Peyer's patch (tissue), 4 donors: Measurements from ENCODE around the gene PAFAH1B1. TPM values are rescaled to one million over a fixed set of nuclear protein-coding genes. Genes with fewer than 3 reads are reported as not detected.

Experiments used
- DNase-seq, 3 donors: peaks; one replicate each; pipeline ENCODE4 v3.0.0-alpha.2; 2017 to 2019
- H3K27ac ChIP-seq, 4 donors: fragments of 200-600 bp; sonication (generic); one replicate each; pipeline ENCODE4 v1.5.1; 2016 to 2019
- H3K27me3 ChIP-seq, 2 donors: fragments of 200-600 bp; sonication (generic); one replicate each; pipeline ENCODE4 v1.5.1; 2019
- H3K36me3 ChIP-seq, 3 donors: fragments of 200-600 bp; sonication (generic); one replicate each; pipeline ENCODE4 v1.5.1; 2016 to 2019
- H3K4me1 ChIP-seq, 4 donors: fragments of 200-600 bp; sonication (generic); one replicate each; pipeline ENCODE4 v1.5.1; 2016 to 2019
- H3K4me3 ChIP-seq, 4 donors: fragments of 200-600 bp; sonication (generic); 1 replicate in 3 of 4; 2 replicates in 1 of 4; pipeline ENCODE4 v1.5.1; 2016 to 2019; ENCODE audit warnings: mild to moderate bottlenecking in 1 of 4
- H3K9me3 ChIP-seq, 4 donors: fragments of 200-600 bp; sonication (generic); one replicate each; pipeline ENCODE4 v1.5.1; 2016 to 2019; ENCODE audit warnings: mild to moderate bottlenecking in 1 of 4
- POLR2A ChIP-seq, 2 donors: fragments of 450-650 bp; IDR thresholded peaks; one replicate each; pipeline ENCODE4 v1.5.1; 2017; ENCODE audit warnings: antibody characterized with exemption in 2 of 2, mild to moderate bottlenecking in 2 of 2, moderate library complexity in 2 of 2
- total RNA-seq, 4 donors: library from RNA; depleted of rRNA; stranded (reverse); fragments of >200 nt; gene quantifications; one replicate each; pipeline ENCODE4 v1.1.0, GENCODE V29; 2016
- TF ChIP-seq, protein P1 (sequence below), 6 experiments: fragments of 450-650 bp in 4 of 6; fragments of 200-600 bp in 2 of 6; sonication (generic) in 1 of 6; IDR thresholded peaks; one replicate each; pipeline ENCODE4 v1.5.1; 2017 to 2019; ENCODE audit warnings: antibody characterized with exemption in 6 of 6, mild to moderate bottlenecking in 3 of 6, moderate library complexity in 1 of 6

PAFAH1B1 gene
- total RNA-seq, 4 donors from 2014 or later: 131 to 281 (median 141) TPM

DNA sequence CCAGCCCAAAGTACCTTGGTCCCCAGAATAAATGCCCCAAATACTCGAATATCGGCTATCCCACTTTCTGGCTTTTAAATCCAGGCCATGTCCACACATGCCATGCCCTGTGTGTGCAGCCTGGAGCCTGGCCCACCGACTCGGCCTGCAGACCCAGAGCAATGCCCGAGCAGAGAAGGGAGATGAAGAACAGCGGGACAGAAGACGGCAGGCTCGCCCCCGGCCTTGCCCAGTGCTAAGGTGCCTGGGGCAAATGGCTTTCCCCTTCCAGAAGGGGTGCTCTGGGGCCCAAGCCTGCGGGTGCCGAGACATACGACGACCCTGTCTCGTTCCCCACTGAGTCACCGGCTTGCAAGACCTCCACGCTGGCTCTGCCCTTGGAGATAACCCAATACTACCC is 110.2 kb downstream of the PAFAH1B1 start:
- TF ChIP-seq POLR2A (IDR thresholded peaks at IDR 0.05): no peak
- TF ChIP-seq, protein P1, sequence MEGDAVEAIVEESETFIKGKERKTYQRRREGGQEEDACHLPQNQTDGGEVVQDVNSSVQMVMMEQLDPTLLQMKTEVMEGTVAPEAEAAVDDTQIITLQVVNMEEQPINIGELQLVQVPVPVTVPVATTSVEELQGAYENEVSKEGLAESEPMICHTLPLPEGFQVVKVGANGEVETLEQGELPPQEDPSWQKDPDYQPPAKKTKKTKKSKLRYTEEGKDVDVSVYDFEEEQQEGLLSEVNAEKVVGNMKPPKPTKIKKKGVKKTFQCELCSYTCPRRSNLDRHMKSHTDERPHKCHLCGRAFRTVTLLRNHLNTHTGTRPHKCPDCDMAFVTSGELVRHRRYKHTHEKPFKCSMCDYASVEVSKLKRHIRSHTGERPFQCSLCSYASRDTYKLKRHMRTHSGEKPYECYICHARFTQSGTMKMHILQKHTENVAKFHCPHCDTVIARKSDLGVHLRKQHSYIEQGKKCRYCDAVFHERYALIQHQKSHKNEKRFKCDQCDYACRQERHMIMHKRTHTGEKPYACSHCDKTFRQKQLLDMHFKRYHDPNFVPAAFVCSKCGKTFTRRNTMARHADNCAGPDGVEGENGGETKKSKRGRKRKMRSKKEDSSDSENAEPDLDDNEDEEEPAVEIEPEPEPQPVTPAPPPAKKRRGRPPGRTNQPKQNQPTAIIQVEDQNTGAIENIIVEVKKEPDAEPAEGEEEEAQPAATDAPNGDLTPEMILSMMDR (IDR thresholded peaks at IDR 0.05): no peak
- no peaks in the 10 kb centered on the region for H3K9me3 ChIP-seq
- peaks cover 0 to 57% (median 0%) of the 10 kb centered on the region in 3 donors for H3K36me3 ChIP-seq
- peaks cover 0 to 25% (median 1%) of the 10 kb centered on the region in 4 donors for H3K4me1 ChIP-seq
- no peaks in the 10 kb centered on the region for H3K27me3 ChIP-seq
- DNase-seq: peak in 1 of 3 donors; percentile 22
- H3K27ac ChIP-seq: no peak overlapping the region
- no peak overlapping the region for H3K4me3 ChIP-seq

DNA sequence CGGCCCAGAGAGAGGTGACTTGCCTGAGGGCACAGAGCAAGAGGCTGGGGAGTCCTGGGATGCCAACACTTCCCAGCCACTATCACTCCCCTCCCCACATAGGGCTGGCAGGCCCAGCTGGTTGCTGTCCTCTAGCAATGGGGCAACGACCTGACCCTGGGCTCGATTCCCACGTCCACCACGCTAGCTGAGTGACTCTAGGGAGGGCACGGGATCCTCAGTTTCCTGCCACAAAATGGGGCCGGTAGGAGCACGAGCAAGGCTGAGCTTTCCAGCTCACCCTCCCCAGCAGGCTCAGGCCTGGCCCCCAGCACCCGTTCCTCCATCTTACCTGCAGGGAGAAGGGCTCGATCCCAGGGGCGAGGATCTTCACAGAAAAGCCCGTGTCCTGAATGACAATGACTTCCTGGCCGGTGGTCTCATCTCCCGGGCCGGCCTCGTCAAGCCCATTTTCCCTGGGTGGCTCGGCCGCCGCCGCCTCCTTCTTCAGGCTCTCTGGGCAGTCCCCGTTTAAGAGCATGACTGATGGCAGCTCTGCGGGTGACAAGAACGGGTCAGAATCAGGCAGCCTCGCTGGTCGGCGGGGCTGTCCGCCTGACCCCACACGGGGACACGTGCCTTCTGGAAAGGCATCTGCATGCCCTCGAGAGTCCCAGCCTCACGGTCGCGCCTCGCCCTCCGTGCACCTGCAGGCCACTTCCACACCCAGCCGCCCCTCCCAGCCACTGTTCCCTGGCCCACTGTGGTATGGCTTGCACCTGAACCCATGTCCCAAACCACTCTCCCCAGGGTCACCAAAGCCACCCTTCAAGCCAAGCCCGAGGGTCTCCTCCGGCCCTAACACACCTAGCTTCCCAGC is 110.8 kb downstream of the PAFAH1B1 start:
- no peaks in the 10 kb centered on the region for H3K27me3 ChIP-seq
- peaks cover 0 to 51% (median 0%) of the 10 kb centered on the region in 3 donors for H3K36me3 ChIP-seq
- H3K4me3 ChIP-seq: no peak overlapping the region
- H3K4me1 ChIP-seq: peaks cover 0 to 31% (median 5%) of the 10 kb centered on the region in 4 donors
- no peak for DNase-seq
- TF ChIP-seq POLR2A (IDR thresholded peaks at IDR 0.05): no peak
- TF ChIP-seq, protein P1 (IDR thresholded peaks at IDR 0.05): no peak
- no peaks in the 10 kb centered on the region for H3K9me3 ChIP-seq
- H3K27ac ChIP-seq: no peak overlapping the region

DNA sequence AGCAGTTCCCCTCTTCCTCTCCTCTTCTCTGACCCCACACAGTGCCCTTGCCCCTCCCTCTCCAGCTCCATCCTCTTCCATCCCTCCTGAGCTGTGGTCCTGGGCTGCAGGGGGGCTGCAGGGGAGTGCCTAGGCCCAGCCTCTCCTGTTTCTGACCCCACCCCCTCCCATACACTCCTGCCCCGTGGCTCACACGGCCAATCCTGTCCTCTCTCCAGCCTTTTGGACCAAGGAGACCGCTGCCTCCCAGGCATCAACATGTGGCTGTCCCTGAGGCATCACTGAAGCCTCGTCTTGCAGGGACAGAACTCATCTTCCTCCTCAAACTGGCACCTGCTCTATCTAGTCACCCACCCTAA is 111.4 kb downstream of the PAFAH1B1 start:
- H3K36me3 ChIP-seq: peaks cover 0 to 47% (median 0%) of the 10 kb centered on the region in 3 donors
- H3K4me1 ChIP-seq: peaks cover 0 to 37% (median 11%) of the 10 kb centered on the region in 4 donors
- H3K4me3 ChIP-seq: no peak overlapping the region
- H3K27ac ChIP-seq: no peak overlapping the region
- H3K9me3 ChIP-seq: no peaks in the 10 kb centered on the region
- no peaks in the 10 kb centered on the region for H3K27me3 ChIP-seq
- TF ChIP-seq, protein P1 (IDR thresholded peaks at IDR 0.05): no peak
- TF ChIP-seq POLR2A (IDR thresholded peaks at IDR 0.05): no peak
- peak in 1 of 3 donors; percentile 42 for DNase-seq

DNA sequence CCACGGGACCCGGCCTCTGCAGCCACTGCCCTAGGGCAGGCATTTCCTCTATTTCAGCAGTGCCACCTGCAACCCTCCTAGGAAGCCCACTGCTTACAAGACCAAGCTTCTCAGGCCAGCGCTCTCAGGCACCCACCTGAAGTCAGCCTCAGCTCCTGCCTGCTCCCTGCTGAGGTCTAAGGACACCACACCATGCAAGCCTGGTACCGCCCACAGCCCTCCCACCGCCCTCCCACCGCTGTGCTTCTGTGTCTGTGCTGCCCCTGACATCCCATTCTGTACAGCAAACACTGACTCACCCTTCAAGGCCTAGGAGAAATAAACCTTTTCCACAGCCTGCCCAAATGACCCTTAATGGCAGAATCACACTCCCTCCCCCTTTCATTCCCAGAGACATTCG is 111.8 kb downstream of the PAFAH1B1 start:
- no peak overlapping the region for H3K4me3 ChIP-seq
- no peak overlapping the region for H3K27ac ChIP-seq
- H3K9me3 ChIP-seq: no peaks in the 10 kb centered on the region
- TF ChIP-seq, protein P1 (IDR thresholded peaks at IDR 0.05): no peak
- TF ChIP-seq POLR2A (IDR thresholded peaks at IDR 0.05): no peak
- H3K36me3 ChIP-seq: peaks cover 0 to 43% (median 0%) of the 10 kb centered on the region in 3 donors
- peak in 1 of 3 donors; percentile 37 for DNase-seq
- peaks cover 0 to 41% (median 15%) of the 10 kb centered on the region in 4 donors for H3K4me1 ChIP-seq
- H3K27me3 ChIP-seq: no peaks in the 10 kb centered on the region

DNA sequence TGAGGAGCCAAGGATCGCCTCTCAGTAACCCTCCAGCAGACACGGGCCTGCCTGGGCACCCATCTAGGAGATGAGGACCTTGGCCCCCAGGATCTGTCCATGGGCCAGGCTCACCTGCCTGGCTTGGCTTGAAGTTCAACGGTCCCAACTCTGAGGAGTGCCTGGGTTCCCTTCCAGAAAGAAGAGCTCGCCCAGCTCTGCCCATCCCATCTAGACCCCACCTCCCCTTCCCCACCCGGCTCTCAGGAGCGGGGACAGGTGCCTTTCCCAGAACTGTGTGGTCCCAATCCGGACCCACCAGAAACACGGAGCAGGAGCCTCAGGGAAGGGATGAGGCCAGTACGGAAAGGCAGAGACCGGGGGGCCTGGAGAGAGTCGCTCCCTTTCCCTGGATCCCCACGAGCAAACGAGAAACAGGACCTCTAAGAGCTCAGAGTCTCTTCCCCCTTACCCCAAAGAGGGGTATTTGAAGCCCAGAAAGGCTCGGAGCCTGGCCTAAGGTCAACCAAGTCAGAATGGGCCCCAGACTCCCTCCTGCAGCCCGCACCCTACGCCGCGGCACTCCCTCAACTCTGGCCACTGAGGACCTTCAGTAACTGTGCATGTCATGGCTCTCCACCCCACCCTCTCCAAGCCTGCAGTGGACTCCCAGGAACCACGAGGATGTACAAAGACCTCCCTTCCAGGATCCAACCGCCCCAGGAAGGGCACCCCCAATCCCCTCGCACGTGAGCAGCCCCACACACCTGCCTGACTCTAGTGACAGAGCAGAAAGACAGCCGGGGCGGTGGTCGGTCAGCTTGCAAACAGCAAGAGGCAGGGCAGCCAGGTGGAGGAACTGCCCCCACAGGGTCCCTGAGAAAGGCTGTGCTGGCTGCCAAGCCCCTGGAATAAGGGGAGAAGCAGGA is 112.7 kb downstream of the PAFAH1B1 start:
- no peak overlapping the region for H3K4me3 ChIP-seq
- H3K27ac ChIP-seq: no peak overlapping the region
- H3K9me3 ChIP-seq: no peaks in the 10 kb centered on the region
- H3K36me3 ChIP-seq: peaks cover 0 to 34% (median 0%) of the 10 kb centered on the region in 3 donors
- H3K27me3 ChIP-seq: no peaks in the 10 kb centered on the region
- peak in 1 of 3 donors; percentile 44 for DNase-seq
- no peak for TF ChIP-seq POLR2A (IDR thresholded peaks at IDR 0.05)
- TF ChIP-seq, protein P1 (IDR thresholded peaks at IDR 0.05): no peak
- peaks cover 0 to 46% (median 21%) of the 10 kb centered on the region in 4 donors for H3K4me1 ChIP-seq
